ENCODE measurements around the gene PIGS.

- TF ChIP-seq CTCF (IDR thresholded peaks at IDR 0.05; ENCODE audit: low read length) = no peak
- no peak for TF ChIP-seq EZH2 (IDR thresholded peaks at IDR 0.05; ENCODE audit: borderline replicate concordance, low read length)
Observed at GRCh38 chr17:28579526-28579925, 8.2 kb upstream of the PIGS start.
